Raji (cell line): Measurements from ENCODE around the gene TOMM70.
A peak's percentile ranks its signal among the peaks of the same experiment; 100 is the strongest.

Source experiments
- POLR2A ChIP-seq: IDR thresholded peaks from 2 replicates; pipeline ENCODE4 v1.6.1; 2011; ENCODE audit warnings: low read depth, low read length, control low read depth; ENCODE audit not compliant: insufficient read depth

TOMM70 gene

DNA sequence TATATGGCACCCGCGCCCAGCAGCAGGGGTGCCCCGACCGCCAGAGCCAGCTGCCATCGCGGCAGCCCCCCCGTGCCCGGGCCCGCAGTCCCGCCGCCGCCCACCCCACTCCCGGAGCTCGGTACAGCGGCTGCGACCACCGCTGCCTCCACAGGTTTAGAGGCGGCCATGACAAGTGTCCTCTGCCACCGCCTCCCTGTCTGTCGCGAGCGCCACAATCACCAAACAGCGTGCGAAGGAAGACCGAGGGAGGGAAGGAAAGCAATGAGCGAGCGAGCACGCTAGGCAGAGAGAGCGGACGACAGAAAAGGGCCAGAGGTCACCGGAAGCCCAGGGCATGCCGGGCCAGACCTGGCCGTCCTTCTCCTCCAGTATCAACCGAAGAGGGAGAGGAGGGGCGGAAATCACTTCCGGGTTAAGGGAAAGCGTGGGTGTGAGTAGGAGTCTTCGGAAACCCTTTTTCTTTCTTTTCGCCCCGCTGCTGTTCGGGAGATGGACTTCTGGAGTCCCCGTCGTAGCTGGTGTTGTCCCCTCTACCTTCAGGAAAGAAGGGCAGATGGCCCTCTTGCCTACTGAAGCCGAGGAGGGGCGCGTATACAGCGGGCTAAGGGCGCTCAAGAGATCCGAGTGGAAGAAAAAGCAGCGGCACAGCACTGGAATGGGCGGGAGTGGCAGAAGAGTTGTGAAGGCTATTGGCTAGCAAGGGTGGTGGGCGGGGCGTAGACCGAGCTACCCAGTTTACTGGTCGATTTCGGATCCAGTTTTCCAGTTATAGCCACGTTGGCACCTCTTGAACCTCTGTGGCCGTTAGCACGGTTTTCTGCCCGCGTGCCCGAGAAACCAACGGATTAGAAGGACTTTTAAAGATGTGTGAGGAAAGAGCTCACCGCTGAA is at the start of gene TOMM70, which contains the start of gene LNP1:
TOMM70 (minus strand) TSS at position 310 of the 894 bp plus-strand sequence; CDS start at position 170, 140 bp downstream.
LNP1 (plus strand) TSS at position 760 of the 894 bp plus-strand sequence. CDS start 28,191 bp downstream, outside the sequence.
- TF ChIP-seq POLR2A, result peak; percentile 85

DNA sequence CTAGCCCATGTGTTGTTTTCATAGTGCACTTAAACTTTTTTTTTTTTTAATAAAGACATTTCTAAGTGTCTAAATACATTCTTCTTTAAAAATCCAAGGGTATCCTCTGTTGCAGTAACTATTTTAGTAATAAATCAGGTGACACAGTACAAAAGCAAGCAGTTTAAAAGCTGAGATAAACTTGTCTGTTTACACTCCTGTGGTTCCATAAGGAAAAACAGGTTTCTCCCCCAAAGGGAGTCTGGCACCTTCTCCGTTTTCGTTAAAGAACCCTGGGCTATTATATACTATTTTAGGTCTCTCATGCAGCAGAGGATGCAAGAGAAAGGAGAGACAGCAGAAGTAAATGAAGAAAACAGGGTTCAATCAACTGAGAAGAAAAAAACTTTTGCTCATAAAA is 48.3 kb upstream of the TOMM70 start:
- TF ChIP-seq POLR2A, result no peak

GRCh38 chr3:100448079-100448478 is 47.2 kb upstream of the TOMM70 start:
- TF ChIP-seq POLR2A, result no peak

- TF ChIP-seq POLR2A, result no peak
These were observed 42.8 kb upstream of the TOMM70 start for GRCh38 chr3:100443690-100444089.

DNA sequence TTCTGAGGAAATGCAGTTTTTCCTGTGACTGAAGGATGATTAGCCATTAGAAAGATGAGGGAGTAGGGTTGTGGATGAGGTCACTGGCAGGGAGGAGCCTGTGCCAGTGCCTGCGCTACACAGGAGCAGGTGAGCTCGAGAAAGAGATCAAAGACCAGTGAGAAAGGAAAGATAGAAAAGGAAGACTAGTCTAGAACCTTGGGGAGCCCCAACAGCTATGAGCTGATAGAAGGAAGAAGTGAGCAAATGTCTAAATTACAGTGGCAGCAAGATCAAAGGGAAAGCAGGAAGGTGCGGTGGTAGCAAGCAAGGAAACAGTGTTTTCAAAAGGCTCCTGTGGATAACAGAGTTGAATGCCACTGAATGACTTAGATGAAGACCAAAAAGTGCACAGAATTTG is 40.0 kb upstream of the TOMM70 start:
- no peak for TF ChIP-seq POLR2A

- no peak for TF ChIP-seq POLR2A
These were observed 37.7 kb upstream of the TOMM70 start for GRCh38 chr3:100438623-100438974.

- no peak for TF ChIP-seq POLR2A
These were observed 37.1 kb upstream of the TOMM70 start for GRCh38 chr3:100437721-100438622.

GRCh38 chr3:100436951-100437350 is 36.1 kb upstream of the TOMM70 start:
- TF ChIP-seq POLR2A, result no peak

GRCh38 chr3:100429187-100429716 is 28.4 kb upstream of the TOMM70 start:
- TF ChIP-seq POLR2A, result no peak

GRCh38 chr3:100427699-100428098 is 26.8 kb upstream of the TOMM70 start:
- no peak for TF ChIP-seq POLR2A

DNA sequence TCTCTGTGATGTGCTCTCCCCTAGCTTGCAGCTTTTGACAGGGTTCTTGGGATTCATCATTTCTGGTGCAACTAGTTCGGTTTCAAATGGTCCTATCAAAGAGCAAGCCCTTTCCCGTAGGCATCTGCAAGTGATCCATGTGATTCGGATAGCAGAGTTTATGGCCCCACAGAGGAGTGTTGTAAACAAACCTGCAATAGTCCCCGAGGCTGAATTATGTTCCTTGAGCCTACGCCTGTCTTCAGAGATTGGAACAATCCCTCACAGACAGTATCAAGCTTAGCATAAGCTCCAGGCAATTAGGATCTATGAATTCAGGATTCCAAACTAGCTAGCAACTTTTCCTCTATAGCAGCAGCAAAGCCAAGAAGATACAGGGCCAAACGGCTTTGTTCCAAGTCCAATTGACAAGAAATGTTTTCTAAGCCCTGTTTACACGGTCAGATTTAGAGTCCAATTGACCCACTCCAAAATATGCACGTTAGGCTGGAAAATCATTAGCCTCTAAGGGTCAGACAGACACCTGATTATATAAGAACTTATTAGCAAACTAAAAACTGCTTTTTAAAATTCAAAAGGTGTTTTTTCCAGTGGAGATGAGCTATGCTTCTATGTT is 25.3 kb upstream of the TOMM70 start:
- TF ChIP-seq POLR2A, result no peak

DNA sequence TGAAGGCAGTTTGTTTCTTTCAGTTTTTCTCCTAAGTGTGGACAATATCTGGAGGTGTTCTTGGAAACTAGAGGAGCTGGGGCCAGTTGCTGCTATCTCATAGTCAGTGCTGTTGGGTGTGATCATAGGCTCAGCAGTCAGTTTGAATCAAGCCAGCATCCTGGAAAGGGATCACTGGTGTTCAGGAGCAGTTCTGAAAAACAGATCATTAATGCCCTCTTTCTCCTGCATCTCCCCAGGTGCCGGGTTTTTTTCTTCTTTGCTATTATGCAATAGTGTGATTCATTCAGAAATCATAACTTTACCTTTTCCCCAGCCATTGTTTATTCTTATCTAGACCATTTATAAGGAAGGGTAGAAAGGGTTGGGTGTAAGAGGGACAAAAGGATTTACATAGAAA is 24.4 kb upstream of the TOMM70 start:
- no peak for TF ChIP-seq POLR2A

- TF ChIP-seq POLR2A, result no peak
These were observed 23.4 kb upstream of the TOMM70 start for GRCh38 chr3:100424261-100424660.

GRCh38 chr3:100423611-100424010 is 22.7 kb upstream of the TOMM70 start:
- TF ChIP-seq POLR2A, result no peak

GRCh38 chr3:100420885-100421284 is 20.0 kb upstream of the TOMM70 start:
- TF ChIP-seq POLR2A, result no peak

DNA sequence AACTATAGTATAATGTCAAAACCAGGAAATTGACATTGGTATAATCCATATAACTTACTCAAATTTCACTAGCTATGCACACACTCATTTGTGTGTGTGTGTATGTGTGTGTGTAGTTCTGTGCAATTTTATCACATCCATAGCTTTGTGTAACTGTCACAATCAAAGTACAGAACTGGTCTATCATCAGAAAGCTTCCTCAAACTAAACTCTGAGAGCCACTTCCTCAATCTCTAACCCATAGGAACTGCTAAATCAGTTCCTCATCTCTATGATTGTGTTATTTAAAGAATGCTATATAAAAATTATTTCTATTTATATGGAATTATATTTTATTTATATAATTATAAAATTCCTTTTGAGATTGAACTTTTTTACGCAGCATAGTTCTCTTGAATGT is 18.5 kb upstream of the TOMM70 start:
- no peak for TF ChIP-seq POLR2A

- TF ChIP-seq POLR2A, result no peak
These were observed 16.0 kb upstream of the TOMM70 start for GRCh38 chr3:100416863-100417262.
